DOHH2 (cell line): ENCODE results near the gene COL5A1.

ENCODE experiments used
- CTCF ChIP-seq: fragments of 200-600 bp; sonication (generic); IDR thresholded peaks from one replicate; pipeline ENCODE4 v1.5.1; 2014; ENCODE audit warnings: antibody characterized with exemption, mild to moderate bottlenecking, low read depth, low read length; ENCODE audit not compliant: poor library complexity, severe bottlenecking
- EZH2phosphoT487 ChIP-seq: fragments of 200-600 bp; sonication (generic); IDR thresholded peaks from 2 replicates; pipeline ENCODE4 v1.6.1; 2017; ENCODE audit warnings: borderline replicate concordance, mild to moderate bottlenecking, antibody characterized with exemption, low read length, moderate library complexity, mixed read lengths

GRCh38 chr9:134680393-134681060, 38.9 kb downstream of the COL5A1 start:
- TF ChIP-seq CTCF = no peak
- no peak for TF ChIP-seq EZH2phosphoT487
